Caki2 (cell line): ENCODE measurements around the gene PCBP3. TPM values are rescaled to one million over a fixed set of nuclear protein-coding genes. Genes with fewer than 3 reads are reported as not detected.

ENCODE experiments used
- DNase-seq: peaks from one replicate; pipeline ENCODE4 v3.0.0-alpha.2; 2015; ENCODE audit warnings: low read depth
- in situ Hi-C: cut with HindIII; loops from 2 replicates; pipeline ENCODE4 v1.10.0; 2016; ENCODE audit warnings: low sequenced_read_pairs, low pct_unique_long_range_greater_than_20kb, mixed read lengths
- total RNA-seq: library from RNA; depleted of rRNA; stranded (reverse); fragments of >200 nt; shearing (Covaris generic); gene quantifications from 2 replicates; pipeline ENCODE4 v1.2.3, GENCODE V29; 2014; ENCODE audit warnings: low replicate concordance

PCBP3 gene
- total RNA-seq, 1 experiment from 2014 or later, result not detected

GRCh38 chr21:45787371-45787770 is 143.8 kb downstream of the PCBP3 start:
- in situ Hi-C loops, result no loop called here
- DNase-seq, result no peak

- in situ Hi-C loops, result no loop called here
- DNase-seq, result no peak
These were observed 144.7 kb downstream of the PCBP3 start for GRCh38 chr21:45788198-45788597.

GRCh38 chr21:45788637-45789506 is 145.3 kb downstream of the PCBP3 start:
- peak; percentile 23 for DNase-seq
- in situ Hi-C loops, result no loop called here

GRCh38 chr21:45790427-45790826 is 146.9 kb downstream of the PCBP3 start:
- in situ Hi-C loops, result no loop called here
- no peak for DNase-seq

GRCh38 chr21:45791562-45792418 is 148.3 kb downstream of the PCBP3 start:
- in situ Hi-C loops, result no loop called here

GRCh38 chr21:45792682-45793383 is 149.3 kb downstream of the PCBP3 start:
- in situ Hi-C loops, result no loop called here
- no peak for DNase-seq

More at GRCh38 chr21:45791562-45792418, 148.3 kb downstream of the PCBP3 start:
- DNase-seq, result no peak

- in situ Hi-C loops, result no loop called here
- peak; percentile 28 for DNase-seq
These were observed 150.5 kb downstream of the PCBP3 start for GRCh38 chr21:45794027-45794426.

GRCh38 chr21:45796003-45796402 is 152.5 kb downstream of the PCBP3 start:
- in situ Hi-C loops, result no loop called here
- no peak for DNase-seq

GRCh38 chr21:45797338-45797737 is 153.8 kb downstream of the PCBP3 start:
- DNase-seq, result no peak

GRCh38 chr21:45799765-45800338 is 156.3 kb downstream of the PCBP3 start:
- DNase-seq, result no peak
- in situ Hi-C loops, result no loop called here

More at GRCh38 chr21:45797338-45797737, 153.8 kb downstream of the PCBP3 start:
- in situ Hi-C loops, result no loop called here

GRCh38 chr21:45800339-45801080 is 157.0 kb downstream of the PCBP3 start:
- in situ Hi-C loops, result no loop called here
- no peak for DNase-seq

- in situ Hi-C loops, result no loop called here
- no peak for DNase-seq
These were observed 157.8 kb downstream of the PCBP3 start for GRCh38 chr21:45801129-45801964.

GRCh38 chr21:45801989-45802388 is 158.5 kb downstream of the PCBP3 start:
- DNase-seq, result no peak
- in situ Hi-C loops, result no loop called here

GRCh38 chr21:45802425-45802824 is 158.9 kb downstream of the PCBP3 start:
- DNase-seq, result no peak
- in situ Hi-C loops, result no loop called here

- no peak for DNase-seq
- in situ Hi-C loops, result no loop called here
These were observed 159.6 kb downstream of the PCBP3 start for GRCh38 chr21:45802956-45803617.

GRCh38 chr21:45803618-45804340 is 160.3 kb downstream of the PCBP3 start:
- in situ Hi-C loops, result no loop called here
- DNase-seq, result no peak
